Muscle layer of colon (tissue), 2 donors: ENCODE measurements around the gene PRKCH.

Source experiments
- H3K27ac ChIP-seq: one replicate; pipeline ENCODE4 v1.7.0; 2013; ENCODE audit warnings: low read depth, mild to moderate bottlenecking, low read length, moderate library complexity
- H3K27me3 ChIP-seq, 2 donors: one replicate each; pipeline ENCODE4 v1.7.0; 2013; ENCODE audit warnings: low read length in 2 of 2, mild to moderate bottlenecking in 2 of 2; ENCODE audit not compliant: insufficient read depth in 2 of 2, control insufficient read depth in 1 of 2
- H3K36me3 ChIP-seq: one replicate; pipeline ENCODE4 v1.7.0; 2013; ENCODE audit warnings: mild to moderate bottlenecking, low read length; ENCODE audit not compliant: insufficient read depth
- H3K4me1 ChIP-seq: one replicate; pipeline ENCODE4 v1.7.0; 2013; ENCODE audit warnings: mild to moderate bottlenecking, low read length; ENCODE audit not compliant: insufficient read depth
- H3K4me3 ChIP-seq, 2 donors: one replicate each; pipeline ENCODE4 v1.7.0; 2013; ENCODE audit warnings: low read length in 2 of 2, low read depth in 1 of 2, mild to moderate bottlenecking in 1 of 2, moderate library complexity in 1 of 2
- H3K9ac ChIP-seq: one replicate; pipeline ENCODE4 v1.7.0; 2013; ENCODE audit warnings: low read length
- H3K9me3 ChIP-seq: one replicate; pipeline ENCODE4 v1.7.0; 2013; ENCODE audit warnings: mild to moderate bottlenecking, low read length
- donor health status: abdominal sarcoma.
- donor health status: Adenocarcinoma of cecum.

Gene PRKCH

GRCh38 chr14:61544448-61545330, 223.3 kb downstream of the PRKCH start:
- H3K9me3 ChIP-seq: no peaks in the 10 kb centered on the region
- peaks cover 29% of the 10 kb centered on the region for H3K4me1 ChIP-seq
- H3K9ac ChIP-seq: no peak overlapping the region
- H3K27ac ChIP-seq: no peak overlapping the region
- H3K4me3 ChIP-seq: no peak overlapping the region
- no peaks in the 10 kb centered on the region for H3K36me3 ChIP-seq
- H3K27me3 ChIP-seq: no peaks in the 10 kb centered on the region

- H3K9ac ChIP-seq: no peak overlapping the region
- H3K4me1 ChIP-seq: peaks cover 29% of the 10 kb centered on the region
- H3K27me3 ChIP-seq: no peaks in the 10 kb centered on the region
- no peaks in the 10 kb centered on the region for H3K36me3 ChIP-seq
- H3K9me3 ChIP-seq: no peaks in the 10 kb centered on the region
- H3K4me3 ChIP-seq: no peak overlapping the region
- no peak overlapping the region for H3K27ac ChIP-seq
Measured at GRCh38 chr14:61545726-61546455, 224.5 kb downstream of the PRKCH start.

GRCh38 chr14:61547186-61548069, 226.0 kb downstream of the PRKCH start:
- Histone ChIP-seq H3K27me3 (no peaks in the 10 kb centered on the region), H3K4me3 (no peak overlapping the region), H3K4me1 (peaks cover 29% of the 10 kb centered on the region), H3K9ac (no peak overlapping the region), H3K9me3 (no peaks in the 10 kb centered on the region), H3K27ac (no peak overlapping the region), H3K36me3 (no peaks in the 10 kb centered on the region)

- H3K27ac ChIP-seq: no peak overlapping the region
- no peaks in the 10 kb centered on the region for H3K27me3 ChIP-seq
- no peaks in the 10 kb centered on the region for H3K9me3 ChIP-seq
- peaks cover 9% of the 10 kb centered on the region for H3K4me1 ChIP-seq
- H3K36me3 ChIP-seq: no peaks in the 10 kb centered on the region
- H3K4me3 ChIP-seq: no peak overlapping the region
- no peak overlapping the region for H3K9ac ChIP-seq
Measured at GRCh38 chr14:61549425-61549824, 228.0 kb downstream of the PRKCH start.

- no peaks in the 10 kb centered on the region for H3K9me3 ChIP-seq
- H3K36me3 ChIP-seq: no peaks in the 10 kb centered on the region
- H3K4me3 ChIP-seq: no peak overlapping the region
- H3K4me1 ChIP-seq: no peaks in the 10 kb centered on the region
- no peak overlapping the region for H3K9ac ChIP-seq
- H3K27me3 ChIP-seq: no peaks in the 10 kb centered on the region
- no peak overlapping the region for H3K27ac ChIP-seq
Measured at GRCh38 chr14:61551384-61551783, 230.0 kb downstream of the PRKCH start.

GRCh38 chr14:61552241-61552640, 230.9 kb downstream of the PRKCH start:
- Histone ChIP-seq H3K27ac (no peak overlapping the region), H3K36me3 (no peaks in the 10 kb centered on the region), H3K9ac (no peak overlapping the region), H3K4me3 (no peak overlapping the region), H3K9me3 (no peaks in the 10 kb centered on the region), H3K4me1 (no peaks in the 10 kb centered on the region), H3K27me3 (no peaks in the 10 kb centered on the region)

- Histone ChIP-seq H3K36me3 (no peaks in the 10 kb centered on the region), H3K4me1 (no peaks in the 10 kb centered on the region), H3K27ac (no peak overlapping the region), H3K4me3 (no peak overlapping the region), H3K9ac (no peak overlapping the region), H3K9me3 (no peaks in the 10 kb centered on the region), H3K27me3 (no peaks in the 10 kb centered on the region)
Measured at GRCh38 chr14:61553730-61554641, 232.6 kb downstream of the PRKCH start.

GRCh38 chr14:61555056-61555838, 233.9 kb downstream of the PRKCH start:
- Histone ChIP-seq H3K36me3 (no peaks in the 10 kb centered on the region), H3K27ac (no peak overlapping the region), H3K27me3 (no peaks in the 10 kb centered on the region), H3K9ac (no peak overlapping the region), H3K4me3 (no peak overlapping the region), H3K4me1 (no peaks in the 10 kb centered on the region), H3K9me3 (no peaks in the 10 kb centered on the region)

- Histone ChIP-seq H3K27ac (no peak overlapping the region), H3K36me3 (no peaks in the 10 kb centered on the region), H3K4me1 (no peaks in the 10 kb centered on the region)
Measured at GRCh38 chr14:61556455-61556854, 235.1 kb downstream of the PRKCH start.

GRCh38 chr14:61557262-61557661, 235.9 kb downstream of the PRKCH start:
- H3K4me3 ChIP-seq: no peak overlapping the region
- H3K36me3 ChIP-seq: no peaks in the 10 kb centered on the region
- H3K9me3 ChIP-seq: no peaks in the 10 kb centered on the region
- H3K4me1 ChIP-seq: no peaks in the 10 kb centered on the region
- no peak overlapping the region for H3K9ac ChIP-seq
- no peaks in the 10 kb centered on the region for H3K27me3 ChIP-seq
- H3K27ac ChIP-seq: no peak overlapping the region

More at GRCh38 chr14:61556455-61556854, 235.1 kb downstream of the PRKCH start:
- Histone ChIP-seq H3K4me3 (no peak overlapping the region), H3K9me3 (no peaks in the 10 kb centered on the region), H3K9ac (no peak overlapping the region), H3K27me3 (no peaks in the 10 kb centered on the region)
